GM19438 (cell line): ENCODE results near the gene DTX3.
"Not testable (repeated sequence)": the region's sequence is repeated elsewhere in the genome, so short reads cannot be mapped to it uniquely, and the experiment has no call there.

ENCODE experiments used
- ATAC-seq: cut with Tn5 transposase; IDR thresholded peaks from one replicate; pipeline ENCODE4 v1.9.1; 2021; ENCODE audit warnings: low read depth; ENCODE audit not compliant: unreplicated experiment

Gene DTX3

DNA sequence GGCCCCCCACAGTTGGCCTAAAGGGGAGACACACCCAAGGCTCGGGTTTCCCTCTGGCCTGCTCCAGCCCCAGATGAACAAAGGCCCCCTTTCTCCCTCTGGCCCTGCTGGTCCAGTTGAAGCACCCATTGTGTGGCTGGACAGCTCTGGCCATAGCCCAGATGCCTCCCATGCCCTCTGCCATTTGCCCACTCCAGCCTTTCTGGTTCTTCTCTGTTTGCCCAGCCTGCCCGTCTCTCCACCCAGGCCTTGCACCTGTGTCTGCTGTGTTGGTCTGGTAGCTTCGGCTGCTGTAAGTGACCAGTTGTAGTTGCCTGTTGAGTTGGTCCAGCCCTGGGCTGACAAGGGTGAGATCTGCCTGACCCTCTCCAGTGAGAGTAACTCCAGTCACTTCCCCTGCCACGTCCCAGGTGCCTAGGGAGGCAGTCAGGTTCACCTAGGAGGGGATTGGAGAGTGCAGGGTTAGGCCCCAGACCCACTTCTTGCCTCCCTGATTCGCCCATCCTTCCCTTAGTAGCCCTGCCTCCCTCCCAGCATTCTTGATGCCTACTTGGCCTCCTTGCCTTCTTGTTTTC, 25.4 kb downstream of the DTX3 start:
- no peak for ATAC-seq

- no peak for ATAC-seq
Observed at GRCh38 chr12:57630891-57631433, 26.3 kb downstream of the DTX3 start.

- ATAC-seq, result no peak
Observed at GRCh38 chr12:57631566-57632072, 27.0 kb downstream of the DTX3 start.

DNA sequence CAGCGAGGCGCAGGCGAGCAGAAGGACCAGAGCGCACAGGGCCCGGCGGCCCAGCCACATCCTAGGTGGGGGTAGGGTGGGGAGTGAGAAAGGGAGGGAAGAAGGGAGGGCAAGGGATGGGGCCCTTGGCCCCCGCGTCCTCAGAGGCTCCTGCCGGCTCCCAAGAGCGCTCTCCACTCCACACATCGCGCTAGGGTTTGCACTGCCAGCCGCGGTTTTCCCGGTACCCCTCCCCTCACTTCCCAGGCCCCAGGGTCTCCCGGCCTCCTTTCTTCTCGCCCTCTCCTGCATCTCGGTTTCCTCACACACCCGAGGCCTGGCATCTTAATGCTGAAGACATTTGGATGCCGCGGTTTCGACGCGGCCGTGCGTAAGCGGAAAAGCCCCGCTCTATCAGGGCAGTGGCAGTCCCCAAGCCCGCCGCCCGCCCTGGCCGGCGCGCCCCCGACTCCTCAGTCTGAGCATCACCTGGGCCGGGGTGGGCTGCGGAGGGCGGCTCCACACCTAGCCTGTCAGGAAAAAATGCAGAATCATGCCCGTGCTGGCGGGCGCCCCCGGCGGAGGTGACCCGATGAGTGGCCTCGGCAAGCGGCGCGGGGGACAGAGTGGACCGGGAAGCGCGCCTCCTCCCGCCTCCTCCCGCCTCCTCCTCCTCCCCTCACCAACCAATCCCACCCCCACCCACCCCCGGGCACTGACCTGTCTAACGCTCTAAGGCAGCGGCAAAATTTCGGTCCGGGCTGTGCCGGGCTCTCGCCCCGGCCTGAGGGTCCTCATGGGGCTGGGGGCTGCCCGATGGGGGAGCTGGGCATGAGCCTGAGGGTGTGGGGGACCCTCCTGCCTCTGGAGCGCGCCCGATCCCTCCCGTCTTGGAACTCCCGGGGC, 27.7 kb downstream of the DTX3 start:
- ATAC-seq, result peak; percentile 15

- ATAC-seq, result peak; percentile 90
Observed at GRCh38 chr12:57632958-57633840, 28.6 kb downstream of the DTX3 start, which contains the start of gene B4GALNT1. B4GALNT1 (minus strand) TSS chr12:57633201; CDS start chr12:57632132, 1,069 bp downstream.

DNA sequence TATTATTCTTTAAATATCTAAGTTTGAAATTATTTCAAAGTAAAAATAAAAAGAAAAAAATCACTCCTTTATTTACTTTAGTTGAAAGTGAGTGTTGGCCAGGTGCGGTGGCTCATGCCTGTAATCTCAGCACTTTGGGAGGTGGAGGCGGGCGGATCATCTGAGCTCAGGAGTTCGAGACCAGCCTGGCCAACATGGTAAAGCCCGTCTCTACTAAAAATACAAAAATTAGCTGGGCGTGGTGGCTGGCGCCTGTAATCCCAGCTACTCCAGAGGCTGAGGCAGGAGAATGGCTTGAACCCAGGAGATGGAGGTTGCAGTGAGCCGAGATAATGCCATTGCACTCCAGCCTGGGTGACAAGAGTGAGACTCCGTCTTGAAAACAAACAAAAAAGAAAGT, 32.1 kb downstream of the DTX3 start:
- ATAC-seq, result not testable (repeated sequence)

GRCh38 chr12:57637364-57637763, 32.7 kb downstream of the DTX3 start:
- no peak for ATAC-seq

DNA sequence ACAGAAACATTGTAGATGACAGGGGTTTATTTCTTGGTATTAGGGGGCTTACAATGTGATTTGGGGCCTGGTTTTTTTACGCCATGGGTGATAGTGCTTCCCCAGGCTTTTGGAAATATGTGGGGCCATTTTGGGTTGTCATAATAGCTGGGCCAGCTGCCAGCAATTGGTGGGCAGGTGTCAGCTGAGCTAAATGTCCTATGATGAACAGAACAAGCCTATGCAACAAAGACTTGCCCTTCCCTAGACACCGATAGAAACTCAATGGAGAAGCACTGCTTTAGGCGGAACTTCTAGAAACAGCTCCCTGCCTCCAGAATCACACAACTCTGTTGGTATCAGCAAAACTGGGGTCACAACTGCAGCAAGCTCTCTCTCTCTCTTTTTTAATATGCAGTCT, 33.5 kb downstream of the DTX3 start:
- ATAC-seq, result no peak

DNA sequence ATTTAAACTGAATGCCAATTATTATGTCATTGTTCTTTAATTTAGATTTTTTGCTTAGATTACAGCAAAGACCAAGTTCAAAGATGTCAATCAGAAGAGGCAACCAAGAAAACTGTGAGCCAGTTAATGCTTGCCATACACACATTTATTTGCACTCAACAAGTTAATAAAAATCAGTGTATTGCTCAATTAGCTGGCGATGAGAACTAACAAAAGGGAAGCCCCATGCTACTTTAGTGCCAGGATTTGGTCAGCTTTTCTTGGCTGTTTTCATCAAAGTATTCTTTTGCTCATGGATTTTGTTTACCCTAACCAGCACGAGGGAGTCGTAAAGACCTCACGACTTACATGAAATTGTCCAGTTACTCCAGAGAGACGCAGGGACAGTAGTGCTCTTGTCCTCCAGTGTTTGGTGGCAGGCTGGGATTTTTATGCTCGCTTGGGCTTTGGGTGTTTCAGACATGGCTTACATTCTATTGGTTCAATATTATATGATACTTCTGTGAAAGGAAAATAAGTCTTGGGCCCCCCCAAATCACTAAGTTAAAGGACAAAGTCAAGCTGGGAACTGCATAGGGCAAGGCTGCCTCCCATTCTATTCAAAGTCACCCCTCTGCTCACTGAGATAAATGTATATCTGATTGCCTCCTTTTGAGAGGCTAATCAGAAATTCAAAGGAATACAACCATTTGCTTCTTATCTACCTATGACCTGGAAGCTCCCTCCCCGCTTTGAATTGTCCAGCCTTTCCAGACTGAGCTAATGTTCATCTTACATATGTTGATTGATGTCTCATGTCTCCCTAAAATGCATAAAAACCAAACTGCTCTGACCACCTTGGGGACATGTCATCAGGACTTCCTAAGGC, 35.8 kb downstream of the DTX3 start:
- ATAC-seq, result no peak

GRCh38 chr12:57641699-57642442, 37.2 kb downstream of the DTX3 start:
- ATAC-seq, result no peak

DNA sequence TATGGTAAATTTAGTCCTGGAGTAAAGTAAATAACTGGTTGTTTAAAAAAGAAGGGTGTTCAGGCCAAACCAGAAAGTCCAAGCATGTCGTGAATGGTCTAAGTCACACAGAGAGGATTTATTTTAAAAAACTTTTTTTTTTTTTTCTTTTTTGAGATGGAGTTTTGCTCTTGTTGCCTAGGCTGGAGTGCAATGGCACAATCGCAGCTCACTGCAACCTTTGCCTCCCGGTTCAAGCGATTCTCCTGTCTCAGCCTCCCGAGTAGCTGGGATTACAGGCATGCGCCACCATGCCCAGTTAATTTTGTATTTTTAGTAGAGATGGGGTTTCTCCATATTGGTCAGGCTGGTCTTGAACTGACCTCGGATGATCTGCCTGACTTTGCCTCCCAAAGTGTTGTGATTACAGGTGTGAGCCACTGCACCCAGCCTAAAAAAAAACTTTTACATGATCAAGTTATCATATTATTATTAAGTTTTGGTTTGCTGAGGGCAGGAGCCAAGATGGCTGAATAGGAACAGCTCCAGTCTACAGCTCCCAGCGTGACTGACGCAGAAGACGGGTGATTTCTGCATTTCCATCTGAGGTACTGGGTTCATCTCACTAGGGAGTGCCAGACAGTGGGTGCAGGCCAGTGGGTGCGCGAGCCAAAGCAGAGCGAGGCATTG, 41.5 kb downstream of the DTX3 start:
- ATAC-seq, result not testable (repeated sequence)

- ATAC-seq, result not testable (repeated sequence)
Observed at GRCh38 chr12:57646659-57647049, 42.0 kb downstream of the DTX3 start.

GRCh38 chr12:57654042-57654441, 49.4 kb downstream of the DTX3 start:
- no peak for ATAC-seq

GRCh38 chr12:57655541-57656240, 51.1 kb downstream of the DTX3 start:
- ATAC-seq, result no peak

DNA sequence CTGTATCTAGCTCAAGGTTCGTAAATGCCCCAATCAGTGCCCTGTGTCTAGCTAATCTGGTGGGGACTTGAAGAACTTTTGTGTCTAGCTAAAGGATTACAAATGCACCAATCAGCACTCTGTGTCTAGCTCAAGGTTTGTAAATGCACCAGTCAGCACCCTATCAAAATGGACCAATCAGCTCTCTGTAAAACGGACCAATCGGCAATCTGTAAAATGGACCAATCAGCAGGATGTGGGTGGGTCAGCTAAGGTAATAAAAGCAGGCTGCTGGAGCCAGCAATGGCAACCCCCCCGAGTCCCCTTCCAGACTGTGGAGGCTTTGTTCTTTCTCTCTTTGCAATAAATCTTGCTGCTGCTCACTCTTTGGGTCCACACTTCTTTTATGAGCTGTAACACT, 51.8 kb downstream of the DTX3 start:
- ATAC-seq, result not testable (repeated sequence)

DNA sequence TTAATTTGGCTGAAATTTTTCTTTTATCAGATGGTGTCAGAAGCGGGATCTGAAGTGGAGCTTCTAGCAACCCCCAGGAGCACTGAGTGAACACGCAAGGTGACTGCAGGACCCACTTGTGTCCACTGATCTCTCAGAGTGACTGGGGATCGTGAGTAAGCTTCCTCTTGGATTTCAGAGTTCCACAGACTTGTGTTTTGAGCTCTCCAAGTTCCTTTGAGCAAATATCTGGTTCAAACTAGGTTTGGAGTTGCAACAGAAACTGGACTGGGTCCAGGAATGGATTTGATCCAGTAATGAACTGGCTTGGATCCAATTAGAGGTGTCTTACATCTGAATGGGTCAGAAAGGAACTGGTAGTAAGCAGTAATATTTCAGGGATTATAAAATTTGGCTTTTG, 53.1 kb downstream of the DTX3 start:
- ATAC-seq, result no peak

GRCh38 chr12:57658890-57659289, 54.3 kb downstream of the DTX3 start:
- ATAC-seq, result no peak
